HG02943 (cell line): ENCODE measurements around the gene TIMM13.
"Not testable (repeated sequence)": the region's sequence is repeated elsewhere in the genome, so short reads cannot be mapped to it uniquely, and the experiment has no call there.

Source experiments
- ATAC-seq: cut with Tn5 transposase; IDR thresholded peaks from one replicate; pipeline ENCODE4 v1.9.1; 2021; ENCODE audit warnings: mild to moderate bottlenecking, low read depth, moderate library complexity; ENCODE audit not compliant: unreplicated experiment

The TIMM13 gene

DNA sequence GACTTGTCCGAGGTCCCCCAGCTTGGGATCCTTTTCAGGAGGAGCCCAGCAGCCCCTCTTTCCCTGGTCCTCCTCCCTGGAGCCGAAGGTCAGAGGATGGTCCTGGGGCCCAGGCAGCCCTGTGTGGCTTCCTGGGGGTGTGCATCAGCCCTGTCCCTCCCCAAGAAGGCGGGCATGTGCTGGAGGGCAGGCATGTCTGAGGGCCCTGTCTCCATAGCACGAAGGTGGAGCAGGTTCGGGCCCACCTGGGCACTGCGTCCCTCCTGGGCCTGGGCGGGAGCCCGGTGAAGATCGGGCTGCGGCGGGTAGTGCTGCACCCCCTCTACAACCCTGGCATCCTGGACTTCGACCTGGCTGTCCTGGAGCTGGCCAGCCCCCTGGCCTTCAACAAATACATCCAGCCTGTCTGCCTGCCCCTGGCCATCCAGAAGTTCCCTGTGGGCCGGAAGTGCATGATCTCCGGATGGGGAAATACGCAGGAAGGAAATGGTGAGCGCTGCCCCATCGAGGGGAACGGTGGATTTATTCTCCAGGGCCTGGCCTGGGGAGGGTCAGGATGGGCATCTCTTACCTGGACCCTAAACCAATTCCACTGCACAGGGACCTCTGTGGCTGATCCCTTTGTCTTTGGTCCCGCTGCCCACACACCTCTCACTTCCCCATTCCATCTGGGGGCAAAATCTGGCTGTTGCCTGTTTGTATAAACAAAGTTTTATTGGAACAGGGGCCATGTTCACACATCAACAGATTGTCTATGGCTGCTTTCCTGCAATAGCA, 10.9 kb downstream of the TIMM13 start:
- ATAC-seq = no peak

DNA sequence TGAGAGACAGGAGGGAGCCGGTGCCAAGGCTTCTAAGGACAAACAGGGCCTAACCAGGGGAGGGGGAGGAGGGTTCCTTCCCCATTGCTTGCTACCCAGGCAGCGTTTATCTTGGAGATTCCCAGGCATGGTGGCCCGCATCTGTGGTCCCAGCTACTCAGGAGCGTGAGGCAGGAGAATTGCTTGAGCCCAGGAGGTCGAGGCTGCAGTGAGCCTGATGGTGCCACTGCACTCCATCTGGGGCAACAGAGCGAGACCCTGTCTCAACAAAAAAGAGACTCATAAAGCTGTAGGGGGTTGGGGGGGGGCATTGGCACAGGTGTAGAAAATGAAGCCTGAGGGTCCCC, 11.4 kb downstream of the TIMM13 start:
- ATAC-seq = no peak

DNA sequence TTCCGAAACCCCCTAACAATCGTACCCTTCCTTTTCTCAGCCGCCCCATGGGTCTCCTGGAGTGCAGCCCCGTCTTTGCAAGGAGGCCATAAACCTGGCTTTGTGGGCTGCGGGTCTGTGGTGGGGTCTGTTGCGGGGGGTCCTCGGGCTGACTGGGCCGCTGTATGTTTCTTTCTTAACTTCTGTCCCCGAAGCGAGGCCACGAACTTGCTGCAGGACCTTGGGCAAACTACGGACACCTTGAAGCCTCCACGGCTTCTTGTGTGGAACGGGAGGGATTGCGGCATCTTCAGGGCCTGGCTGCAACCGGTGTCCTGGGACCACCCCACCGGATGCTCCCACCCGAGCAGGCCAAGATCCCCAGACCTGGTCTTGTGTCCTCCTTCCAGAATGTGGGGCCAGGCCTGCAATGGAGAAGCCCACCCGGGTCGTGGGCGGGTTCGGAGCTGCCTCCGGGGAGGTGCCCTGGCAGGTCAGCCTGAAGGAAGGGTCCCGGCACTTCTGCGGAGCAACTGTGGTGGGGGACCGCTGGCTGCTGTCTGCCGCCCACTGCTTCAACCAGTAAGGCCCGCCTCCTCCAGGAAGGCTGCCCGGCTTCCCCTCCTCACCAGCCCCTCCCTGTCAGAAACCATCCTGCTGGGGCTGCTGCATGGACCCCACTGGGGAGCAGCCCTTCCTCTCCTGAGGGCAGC, 12.0 kb downstream of the TIMM13 start:
- ATAC-seq = no peak

DNA sequence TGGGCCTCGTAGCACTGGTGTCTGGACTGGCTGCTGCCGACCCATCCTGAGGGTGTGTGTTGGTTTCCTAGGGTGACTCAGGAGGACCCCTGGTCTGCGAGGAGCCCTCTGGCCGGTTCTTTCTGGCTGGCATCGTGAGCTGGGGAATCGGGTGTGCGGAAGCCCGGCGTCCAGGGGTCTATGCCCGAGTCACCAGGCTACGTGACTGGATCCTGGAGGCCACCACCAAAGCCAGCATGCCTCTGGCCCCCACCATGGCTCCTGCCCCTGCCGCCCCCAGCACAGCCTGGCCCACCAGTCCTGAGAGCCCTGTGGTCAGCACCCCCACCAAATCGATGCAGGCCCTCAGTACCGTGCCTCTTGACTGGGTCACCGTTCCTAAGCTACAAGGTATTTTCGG, 13.8 kb downstream of the TIMM13 start:
- ATAC-seq = no peak

DNA sequence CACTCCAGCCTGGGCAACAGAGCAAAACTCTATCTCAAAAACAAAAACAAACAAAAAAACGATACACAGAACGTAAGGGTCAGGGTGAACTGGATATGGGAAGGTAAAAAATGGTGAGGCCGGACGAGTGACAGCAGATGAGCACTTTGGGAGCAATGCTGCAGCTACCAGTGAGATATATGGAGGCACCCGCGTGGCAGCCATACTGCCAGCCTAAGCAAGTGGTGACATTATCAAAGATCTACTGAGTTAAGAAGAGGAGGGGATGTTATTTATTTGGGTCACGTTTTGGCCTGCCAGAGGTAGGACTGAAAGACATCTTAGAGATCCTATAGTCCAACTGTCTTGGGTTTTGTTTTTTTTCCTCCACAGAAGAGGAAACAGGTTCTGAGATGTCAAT, 14.2 kb downstream of the TIMM13 start:
- ATAC-seq = no peak

DNA sequence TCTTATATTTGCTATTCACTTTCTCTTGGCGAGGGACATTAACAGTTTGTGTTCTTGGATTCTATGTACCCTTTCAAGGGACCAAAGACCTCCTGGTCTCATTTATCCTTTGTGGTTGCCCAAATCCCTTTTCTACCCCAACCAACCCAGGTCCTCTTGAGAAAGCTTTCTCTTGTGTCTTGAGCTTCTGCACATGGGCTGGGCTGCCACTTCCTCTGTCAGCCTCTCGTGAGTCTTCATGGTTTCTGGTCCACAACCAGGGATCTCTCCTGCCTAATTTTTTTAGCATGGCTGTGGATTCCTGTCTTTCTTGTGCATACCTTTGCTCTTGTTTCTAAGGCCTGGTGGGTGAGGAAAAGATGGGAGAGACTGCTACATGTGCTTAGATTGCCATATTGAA, 14.9 kb downstream of the TIMM13 start:
- no peak for ATAC-seq

DNA sequence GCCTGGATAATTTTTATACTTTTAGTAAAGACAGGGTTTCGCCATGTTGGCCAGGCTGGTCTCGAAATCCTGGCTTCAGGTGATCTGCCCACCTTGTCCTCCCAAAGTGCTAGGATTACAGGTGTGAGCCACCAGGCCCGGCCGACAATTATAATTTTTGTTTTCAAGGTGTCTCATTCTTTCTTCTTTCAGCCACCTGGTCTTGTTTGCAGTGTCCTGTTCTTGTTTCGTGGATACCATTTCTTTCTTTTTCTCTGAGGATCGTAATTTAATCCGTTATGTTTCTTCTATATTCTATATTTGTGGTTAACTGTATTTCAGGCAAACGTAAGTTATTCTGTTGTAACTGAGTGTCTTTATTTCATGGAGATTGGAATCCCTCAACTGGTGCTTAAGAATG, 15.7 kb downstream of the TIMM13 start:
- ATAC-seq = no peak

- ATAC-seq = no peak
Measured at GRCh38 chr19:2410023-2410422, 17.4 kb downstream of the TIMM13 start.

- ATAC-seq = no peak
Measured at GRCh38 chr19:2409352-2409912, 18.0 kb downstream of the TIMM13 start.

GRCh38 chr19:2408247-2408646, 19.1 kb downstream of the TIMM13 start:
- no peak for ATAC-seq

DNA sequence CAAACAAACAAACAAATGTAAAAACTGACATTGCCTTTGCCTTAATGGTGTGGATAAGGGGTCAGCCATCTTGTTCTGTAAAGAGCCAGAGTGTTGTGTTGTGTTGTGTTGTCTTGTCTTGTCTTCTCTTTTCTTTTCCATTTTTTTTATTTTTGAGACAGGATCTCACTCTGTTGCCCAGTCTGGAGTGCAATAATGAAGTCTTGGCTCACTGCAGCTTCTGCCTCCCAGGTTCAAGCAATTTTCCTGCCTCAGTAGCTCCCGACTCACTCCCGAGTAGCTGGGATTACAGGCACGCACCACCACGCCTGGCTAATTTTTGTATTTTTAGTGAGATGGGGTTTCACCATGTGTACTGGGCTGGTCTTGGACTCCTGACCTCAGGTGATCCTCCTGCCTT, 27.8 kb downstream of the TIMM13 start:
- ATAC-seq = no peak

- ATAC-seq = no peak
Measured at GRCh38 chr19:2398735-2399305, 28.6 kb downstream of the TIMM13 start.

DNA sequence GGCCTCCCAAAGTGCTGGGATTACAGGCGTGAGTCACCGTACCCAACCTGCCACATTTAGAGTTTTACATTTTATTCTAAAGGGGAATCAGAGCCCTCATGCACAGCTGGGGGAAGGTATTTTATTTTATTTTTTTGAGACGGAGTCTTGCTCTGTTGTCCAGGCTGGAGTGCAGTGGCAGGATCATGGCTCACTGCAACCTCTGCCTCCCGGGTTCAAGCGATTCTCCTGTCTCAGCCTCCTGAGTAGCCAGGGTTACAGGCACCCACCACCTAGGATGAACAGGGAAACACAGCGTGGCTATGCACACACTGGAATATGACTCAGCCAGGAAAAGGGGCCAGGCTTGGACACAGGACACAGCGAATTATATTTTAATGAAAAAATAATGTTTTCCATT, 30.2 kb downstream of the TIMM13 start:
- ATAC-seq = not testable (repeated sequence)

- ATAC-seq = not testable (repeated sequence)
Measured at GRCh38 chr19:2395293-2395829, 32.0 kb downstream of the TIMM13 start.

DNA sequence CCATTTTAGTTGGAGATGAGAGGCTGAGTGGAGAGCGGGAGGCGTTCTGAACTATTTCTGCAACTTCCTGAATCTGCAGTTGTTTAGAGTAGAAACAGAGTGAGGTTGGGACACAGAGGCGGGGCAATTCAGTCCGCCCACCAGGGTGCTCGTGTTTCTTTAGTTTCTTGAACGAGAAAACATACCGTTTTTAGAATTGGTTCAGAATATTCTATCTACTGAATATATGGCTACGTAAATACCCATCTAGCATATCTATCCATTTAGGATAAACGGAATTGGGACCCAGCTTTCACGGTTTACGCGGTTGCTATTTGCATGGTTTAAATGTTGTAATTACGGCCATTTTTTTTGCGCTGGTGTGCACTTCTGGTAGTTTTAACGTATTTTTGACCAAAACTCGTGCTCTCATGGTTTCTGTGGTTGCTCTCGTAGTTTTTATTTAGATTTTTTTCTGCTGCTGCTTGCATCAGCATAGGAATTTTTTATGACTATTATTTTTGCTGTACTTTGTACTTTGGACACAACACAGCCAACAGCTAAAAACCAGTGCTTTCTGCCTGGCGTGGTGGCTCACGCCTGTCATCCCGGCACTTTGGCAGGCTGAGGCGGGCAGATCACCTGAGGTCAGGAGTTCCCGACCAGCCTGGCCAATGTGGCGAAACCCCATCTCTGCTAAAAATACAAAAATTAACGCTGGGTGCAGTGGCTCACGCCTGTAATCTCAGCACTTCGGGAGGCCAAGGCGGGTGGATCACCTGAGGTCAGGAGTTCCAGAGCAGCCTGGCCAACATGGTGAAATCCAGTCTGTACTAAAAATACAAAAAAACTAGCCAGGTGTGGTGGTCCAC, 32.7 kb downstream of the TIMM13 start:
- ATAC-seq = no peak

GRCh38 chr19:2394054-2394441, 33.3 kb downstream of the TIMM13 start:
- no peak for ATAC-seq

DNA sequence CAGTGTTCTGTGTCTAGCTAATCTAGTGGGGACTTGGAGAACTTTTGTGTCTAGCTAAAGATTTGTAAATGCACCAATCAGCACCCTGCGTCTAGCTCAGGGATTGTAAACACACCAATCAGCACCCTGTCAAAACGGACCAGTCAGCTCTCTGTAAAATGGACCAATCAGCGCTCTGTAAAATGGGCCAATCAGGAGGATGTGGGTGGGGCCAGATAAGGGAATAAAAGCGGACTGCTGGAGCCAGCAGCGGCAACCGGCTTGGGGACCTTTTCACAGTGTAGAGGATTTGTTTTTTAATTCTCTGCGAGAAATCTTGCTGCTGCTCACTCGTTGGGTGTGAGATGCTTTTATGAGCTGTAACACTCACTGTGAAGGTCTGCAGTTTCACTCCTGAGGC, 34.5 kb downstream of the TIMM13 start:
- not testable (repeated sequence) for ATAC-seq

DNA sequence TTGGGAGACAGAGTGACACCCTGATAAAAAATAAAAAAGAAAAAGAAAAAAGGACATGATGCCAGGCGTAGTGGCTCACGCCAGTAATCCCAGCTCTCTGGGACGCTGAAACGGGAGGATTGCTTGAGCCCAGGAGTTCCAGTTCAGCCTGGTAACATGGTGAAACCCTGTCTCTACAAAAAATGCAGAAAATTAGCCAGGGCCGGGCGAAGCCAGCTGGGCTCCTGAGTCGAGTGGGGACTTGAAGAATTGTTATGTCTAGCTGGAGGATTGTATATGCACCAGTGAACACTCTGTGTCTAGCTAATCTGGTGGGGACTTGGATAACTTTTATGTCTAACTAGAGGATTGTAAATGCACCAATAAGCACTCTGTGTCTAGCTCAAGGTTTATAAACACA, 35.0 kb downstream of the TIMM13 start:
- ATAC-seq = no peak

- ATAC-seq = no peak
Measured at GRCh38 chr19:2391118-2391725, 36.2 kb downstream of the TIMM13 start.

DNA sequence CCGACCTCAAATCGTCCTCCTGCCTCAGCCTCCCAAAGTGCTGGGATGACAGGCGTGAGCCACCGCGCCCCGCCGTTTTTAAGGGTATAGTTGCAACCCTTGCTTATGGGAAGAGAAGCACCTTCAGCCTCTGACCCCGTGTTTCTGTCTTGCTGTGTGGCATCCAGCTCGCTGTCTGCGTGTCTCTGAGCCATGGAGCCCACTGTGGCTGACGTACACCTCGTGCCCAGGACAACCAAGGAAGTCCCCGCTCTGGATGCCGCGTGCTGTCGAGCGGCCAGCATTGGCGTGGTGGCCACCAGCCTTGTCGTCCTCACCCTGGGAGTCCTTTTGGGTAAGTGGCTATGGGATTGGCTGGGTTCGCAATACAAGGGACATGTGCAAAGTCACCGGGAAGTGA, 37.8 kb downstream of the TIMM13 start:
- ATAC-seq = no peak
